Body of pancreas (tissue), 4 donors: ENCODE measurements around the gene BNIPL.

Experiments used
- CTCF ChIP-seq, 7 experiments: fragments of 450-650 bp in 4 of 7; fragments of 200-600 bp in 3 of 7; sonication (generic) in 3 of 7; IDR thresholded peaks; one replicate each; pipeline ENCODE4 v1.5.1; 2016 to 2019; ENCODE audit warnings: antibody characterized with exemption in 7 of 7
- POLR2A ChIP-seq, 3 donors: fragments of 450-650 bp; IDR thresholded peaks; one replicate each; pipeline ENCODE4 v1.6.1; 2016; ENCODE audit warnings: antibody characterized with exemption in 3 of 3, mild to moderate bottlenecking in 2 of 3

GRCh38 chr1:151039521-151039920, 3.1 kb downstream of the BNIPL start:
- TF ChIP-seq CTCF (IDR thresholded peaks at IDR 0.05) = no peak
- TF ChIP-seq POLR2A (IDR thresholded peaks at IDR 0.05) = no peak
